PC-9 (cell line): ENCODE results near the gene GAB4.

Source experiments
- CTCF ChIP-seq: fragments of 200-600 bp; sonication (generic); conservative IDR thresholded peaks from 2 replicates; pipeline ENCODE4 v1.6.1; 2017; ENCODE audit warnings: mixed run types, antibody characterized with exemption, mild to moderate bottlenecking, moderate library complexity
- EZH2 ChIP-seq: fragments of 200-600 bp; sonication (generic); IDR thresholded peaks from 2 replicates; pipeline ENCODE4 v1.8.0; 2017; ENCODE audit warnings: antibody characterized with exemption, low read depth

GRCh38 chr22:16968218-16968595 is 39.8 kb downstream of the GAB4 start:
- TF ChIP-seq CTCF = no peak
- no peak for TF ChIP-seq EZH2
